T-cell (primary cell): ENCODE measurements around the gene SVIL. TPM values are rescaled to one million over a fixed set of nuclear protein-coding genes. Genes with fewer than 3 reads are reported as not detected.
"Not testable (repeated sequence)": the region's sequence is repeated elsewhere in the genome, so short reads cannot be mapped to it uniquely, and the experiment has no call there.

Experiments used
- ATAC-seq, 4 experiments: fragments of 200-7000 bp in 3 of 4; fragments of 150-1000 bp in 1 of 4; cut with Tn5 transposase; replicated peaks in 1 of 4; 1 replicate in 3 of 4; 2 replicates in 1 of 4; pipeline ENCODE4 v1.10.0; 2021; ENCODE audit warnings: moderate library complexity in 3 of 4, mild to moderate bottlenecking in 2 of 4, moderate number of reproducible peaks in 1 of 4
- CTCF ChIA-PET, 2 donors: fragments of 300-600 bp; sonication (Branson Sonifier 250); formaldehyde crosslinking; loops; one replicate each; lab custom pipeline; 2022; ENCODE audit warnings: antibody characterized with exemption in 2 of 2; lab: Charles Lee
- POLR2A ChIA-PET, 2 donors: fragments of 300-600 bp; sonication (Branson Sonifier 250); formaldehyde crosslinking; loops; one replicate each; lab custom pipeline; 2022; ENCODE audit warnings: antibody characterized with exemption in 2 of 2; lab: Charles Lee
- DNase-seq, 35 experiments: peaks; one replicate each; pipeline versions ENCODE4 v3.0.0 to v3.0.0-alpha.2; 2013 to 2023
- H3K27ac ChIP-seq: one replicate; pipeline ENCODE4 v1.5.1; 2013; ENCODE audit warnings: low read length
- H3K27me3 ChIP-seq, 2 experiments: replicated peaks in 1 of 2; 1 replicate in 1 of 2; 2 replicates in 1 of 2; pipeline versions ENCODE4 v1.6.1 to v1.7.0; 2013; ENCODE audit warnings: low read length in 1 of 2, mixed read lengths in 1 of 2; ENCODE audit not compliant: control insufficient read depth in 2 of 2, insufficient read depth in 2 of 2; ENCODE audit errors: extremely low read depth in 1 of 2
- H3K36me3 ChIP-seq, 2 donors: 1 replicate in 1 of 2; 2 replicates in 1 of 2; pipeline versions ENCODE4 v1.6.1 to v1.7.0; 2013; ENCODE audit warnings: low read length in 1 of 2; ENCODE audit not compliant: control insufficient read depth in 2 of 2, insufficient read depth in 1 of 2; ENCODE audit errors: extremely low read depth in 1 of 2
- H3K4me1 ChIP-seq, 2 experiments: 1 replicate in 1 of 2; 2 replicates in 1 of 2; pipeline versions ENCODE4 v1.6.1 to v1.7.0; 2013; ENCODE audit warnings: low read length in 2 of 2, mixed read lengths in 1 of 2; ENCODE audit not compliant: insufficient read depth in 2 of 2, control insufficient read depth in 1 of 2; ENCODE audit errors: extremely low read depth in 1 of 2
- H3K4me3 ChIP-seq, 2 donors: 1 replicate in 1 of 2; 2 replicates in 1 of 2; pipeline versions ENCODE4 v1.5.1 to v1.7.0; 2013; ENCODE audit warnings: mild to moderate bottlenecking in 2 of 2, low read length in 1 of 2, moderate library complexity in 1 of 2; ENCODE audit not compliant: control insufficient read depth in 1 of 2; ENCODE audit errors: extremely low read depth in 1 of 2
- H3K9me3 ChIP-seq: 2 replicates; pipeline ENCODE4 v1.7.0; 2013
- H3K27ac Mint-ChIP-seq, 2 donors: one replicate each; pipeline ENCODE4 v1.8.0; 2020 to 2021; ENCODE audit warnings: mild to moderate bottlenecking in 2 of 2, mixed read lengths in 2 of 2
- H3K27me3 Mint-ChIP-seq, 2 donors: one replicate each; pipeline ENCODE4 v1.8.0; 2021 to 2022; ENCODE audit warnings: mixed read lengths in 2 of 2
- H3K36me3 Mint-ChIP-seq: one replicate; pipeline ENCODE4 v1.8.0; 2021; ENCODE audit warnings: mixed read lengths
- H3K4me1 Mint-ChIP-seq, 3 donors: one replicate each; pipeline ENCODE4 v1.8.0; 2020 to 2022; ENCODE audit warnings: mixed read lengths in 3 of 3, mild to moderate bottlenecking in 1 of 3
- H3K4me3 Mint-ChIP-seq, 3 donors: one replicate each; pipeline ENCODE4 v1.8.0; 2020 to 2022; ENCODE audit warnings: mild to moderate bottlenecking in 3 of 3, mixed read lengths in 3 of 3, moderate library complexity in 3 of 3
- H3K9me3 Mint-ChIP-seq, 3 donors: one replicate each; pipeline ENCODE4 v1.8.0; 2020 to 2022; ENCODE audit warnings: mixed read lengths in 3 of 3
- WGBS: methylation state at CpG from one replicate; pipeline ENCODE4 v1.1.5; 2013; ENCODE audit warnings: missing lambda C conversion rate; ENCODE audit not compliant: insufficient coverage; 5-methylcytosine and 5-hydroxymethylcytosine counted together
- total RNA-seq, 35 experiments: library from RNA in 6 of 35; stranded (reverse) in 6 of 35; fragments of 120-200 nt in 1 of 35; gene quantifications; one replicate each; pipeline versions ENCODE4 v1.2.1 to v1.2.4 and lab custom pipeline; 2013 to 2026

SVIL gene
- total RNA-seq, 5 donors from 2014 or later (not counting 1 experiment from before 2014, with no cell fraction given): 17.4 to 45.6 (median 19.6) TPM

DNA sequence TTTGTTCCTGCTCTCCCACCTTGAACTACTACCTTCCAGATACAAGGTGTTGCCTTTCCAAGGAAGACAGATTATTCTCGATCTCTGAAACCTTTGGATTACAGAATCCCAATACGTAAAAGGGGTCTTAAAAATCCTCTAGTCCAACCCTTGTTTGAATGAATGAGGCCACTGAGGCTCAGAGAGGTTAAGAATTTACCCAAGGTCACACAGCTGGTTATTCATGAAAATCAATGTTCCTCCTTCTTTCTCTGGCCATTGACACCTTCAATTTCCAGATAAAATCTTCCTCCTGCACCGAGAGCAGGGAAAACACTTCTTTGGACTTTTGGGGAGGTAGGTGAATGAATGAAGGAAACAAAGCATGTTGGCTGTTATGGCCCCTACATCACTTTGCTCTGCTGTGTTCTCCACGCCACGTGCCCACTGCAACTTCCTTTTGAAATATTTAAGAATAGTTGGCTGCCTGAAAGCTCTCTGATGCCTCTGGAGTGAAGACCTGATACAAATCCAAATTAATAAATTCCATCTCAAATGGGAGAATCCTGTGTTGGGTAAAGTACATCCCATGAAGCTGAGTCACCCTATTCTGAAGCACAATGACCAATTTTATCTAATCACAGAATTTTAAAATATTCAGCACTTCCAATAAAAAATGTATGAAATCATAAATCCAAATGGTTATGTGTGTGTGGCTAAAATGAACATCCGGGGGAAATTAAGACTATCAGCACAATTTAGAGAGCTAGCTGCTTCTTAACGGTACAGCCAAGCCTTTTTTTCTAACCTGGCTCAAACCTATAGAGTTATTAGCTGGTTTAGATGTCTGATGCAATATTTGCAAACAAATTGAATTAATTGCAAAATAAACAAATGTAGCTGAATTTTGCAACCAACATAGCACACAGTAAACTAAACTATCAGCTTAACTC is 7.3 kb downstream of the SVIL start:
- 100% methylated on average over 1 of the region's 7 CpGs for WGBS
- no peak overlapping the region for H3K4me3 Mint-ChIP-seq
- no peaks in the 10 kb centered on the region for H3K27me3 Mint-ChIP-seq
- Histone ChIP-seq H3K27me3 (no peaks in the 10 kb centered on the region), H3K4me1 (no peaks in the 10 kb centered on the region), H3K4me3 (no peak overlapping the region), H3K27ac (no peak overlapping the region), H3K36me3 (no peaks in the 10 kb centered on the region), H3K9me3 (no peaks in the 10 kb centered on the region)
- H3K4me1 Mint-ChIP-seq: peaks cover 20 to 25% (median 21%) of the 10 kb centered on the region in 3 donors
- DNase-seq (no peak), ATAC-seq (no peak)
- H3K36me3 Mint-ChIP-seq: peaks cover 23% of the 10 kb centered on the region
- CTCF ChIA-PET: interaction anchor here in 1 of 2 donors (0.6 kb wide), 2 partner anchors 9 to 102 kb away, joined by 3 read pairs; no protein-coding TSS in a partner anchor
- no peak overlapping the region for H3K27ac Mint-ChIP-seq
- POLR2A ChIA-PET: interaction anchor here in 1 of 2 donors (0.6 kb wide), 1 partner anchor 12 kb away, joined by 3 read pairs; no protein-coding TSS in a partner anchor
- no peaks in the 10 kb centered on the region for H3K9me3 Mint-ChIP-seq

DNA sequence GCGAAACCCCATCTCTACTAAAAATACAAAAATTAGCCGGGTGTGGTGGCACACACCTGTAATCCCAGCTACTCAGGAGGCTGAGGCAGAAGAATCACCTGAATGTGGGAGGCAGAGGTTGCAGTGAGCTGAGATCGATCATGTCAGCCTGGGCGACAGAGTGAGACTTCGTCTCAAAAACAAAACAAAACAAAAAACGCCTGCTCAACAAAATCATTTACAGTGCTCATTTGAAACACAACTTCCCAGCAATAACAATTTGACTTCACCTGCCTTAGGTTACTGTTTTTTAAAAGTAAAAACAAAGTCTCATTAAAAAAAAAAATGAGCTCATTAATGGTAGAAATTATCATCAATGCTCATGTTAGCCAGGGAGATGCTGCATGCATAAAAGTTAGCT is 10.4 kb downstream of the SVIL start:
- not testable (repeated sequence) for H3K9me3 ChIP-seq, H3K27me3 ChIP-seq, H3K4me3 ChIP-seq, H3K27ac ChIP-seq, H3K4me3 Mint-ChIP-seq, H3K4me1 ChIP-seq, H3K27ac Mint-ChIP-seq, DNase-seq, H3K36me3 ChIP-seq, H3K27me3 Mint-ChIP-seq, ATAC-seq, H3K9me3 Mint-ChIP-seq
- H3K4me1 Mint-ChIP-seq: peaks cover 19 to 33% (median 24%) of the 10 kb centered on the region in 3 donors
- POLR2A ChIA-PET: interaction anchor here (0.6 to 0.7 kb wide), 2 partner anchors 28 to 40 kb away, joined by 5 to 7 read pairs; no protein-coding TSS in a partner anchor
- CTCF ChIA-PET: interaction anchor here in 1 of 2 donors (0.7 to 1.0 kb wide), 3 partner anchors 17 to 241 kb away, joined by 3 to 4 read pairs (median 3); no protein-coding TSS in a partner anchor
- no CpG with 5 or more reads among the region's 6 CpGs for WGBS
- peaks cover 24% of the 10 kb centered on the region for H3K36me3 Mint-ChIP-seq

DNA sequence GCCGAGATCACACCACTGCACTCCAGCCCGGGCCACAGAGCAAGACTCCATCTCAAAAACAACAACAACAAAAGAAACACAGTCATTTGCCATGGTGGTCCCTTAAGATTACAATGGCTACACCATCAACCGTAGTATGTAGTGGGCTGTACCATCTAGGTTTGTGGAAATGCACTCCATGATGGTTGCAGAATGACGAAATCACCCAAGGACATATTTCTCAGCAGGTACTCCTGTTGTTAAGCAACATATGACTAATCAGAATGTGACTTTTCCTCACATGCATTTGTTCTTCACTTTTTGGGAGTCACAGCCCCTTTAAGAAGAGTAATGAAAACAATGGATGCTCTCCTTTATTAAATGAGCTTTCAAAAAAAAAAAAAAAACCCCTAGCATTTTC is 11.0 kb downstream of the SVIL start:
- no peak overlapping the region for H3K4me3 ChIP-seq
- Mint-ChIP-seq H3K36me3 (peaks cover 24% of the 10 kb centered on the region), H3K27ac (no peak overlapping the region), H3K27me3 (no peaks in the 10 kb centered on the region), H3K4me1 (peaks cover 18 to 29% (median 23%) of the 10 kb centered on the region in 3 donors), H3K9me3 (no peaks in the 10 kb centered on the region), H3K4me3 (no peak overlapping the region)
- no peaks in the 10 kb centered on the region for H3K9me3 ChIP-seq
- no peaks in the 10 kb centered on the region for H3K36me3 ChIP-seq
- DNase-seq (no peak), ATAC-seq (no peak)
- ChIA-PET CTCF (interaction anchor here in 1 of 2 donors (1.0 kb wide), 1 partner anchor 113 kb away, joined by 4 read pairs; no protein-coding TSS in a partner anchor), POLR2A (interaction anchor here (0.6 to 0.7 kb wide), 2 partner anchors 27 to 41 kb away, joined by 5 to 7 read pairs; no protein-coding TSS in a partner anchor)
- WGBS: no CpG with 5 or more reads among the region's 4 CpGs
- no peak overlapping the region for H3K27ac ChIP-seq
- no peaks in the 10 kb centered on the region for H3K4me1 ChIP-seq
- no peaks in the 10 kb centered on the region for H3K27me3 ChIP-seq

DNA sequence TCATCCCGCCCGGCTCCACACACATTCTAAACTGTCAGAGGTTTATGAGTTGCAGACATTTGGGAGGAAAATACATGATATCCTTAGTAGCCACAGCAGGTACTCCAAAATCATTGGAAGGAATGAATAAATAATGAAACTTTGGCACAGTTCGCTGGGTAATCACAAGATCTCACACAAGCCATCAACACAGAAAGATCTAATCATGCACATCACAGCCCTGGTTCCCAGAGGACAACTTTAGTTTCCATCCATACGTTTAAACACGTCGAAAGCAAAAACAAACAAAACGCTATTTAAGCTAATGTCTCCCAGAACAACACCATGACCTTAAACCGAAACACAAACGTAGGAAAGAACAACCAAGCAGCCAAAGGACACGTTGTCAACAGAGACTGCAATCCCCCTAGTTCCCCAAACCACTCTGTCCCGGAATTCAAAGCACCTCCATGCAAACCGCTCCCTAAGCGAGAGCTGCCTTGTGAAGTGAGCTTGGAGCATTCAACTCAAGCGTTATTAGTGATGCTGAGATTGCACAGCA is 12.3 kb downstream of the SVIL start:
- Histone ChIP-seq H3K27me3 (no peaks in the 10 kb centered on the region), H3K4me1 (no peaks in the 10 kb centered on the region), H3K9me3 (no peaks in the 10 kb centered on the region), H3K4me3 (no peak overlapping the region), H3K27ac (no peak overlapping the region), H3K36me3 (no peaks in the 10 kb centered on the region)
- 76% methylated on average over 7 of the region's 14 CpGs for WGBS
- ChIA-PET POLR2A (no interaction called here), CTCF (no interaction called here)
- H3K9me3 Mint-ChIP-seq: no peaks in the 10 kb centered on the region
- no peak overlapping the region for H3K4me3 Mint-ChIP-seq
- no peak for ATAC-seq
- H3K27ac Mint-ChIP-seq: no peak overlapping the region
- no peaks in the 10 kb centered on the region for H3K27me3 Mint-ChIP-seq
- H3K4me1 Mint-ChIP-seq: peaks cover 10 to 24% (median 20%) of the 10 kb centered on the region in 3 donors
- peaks cover 22% of the 10 kb centered on the region for H3K36me3 Mint-ChIP-seq
- DNase-seq: no peak

DNA sequence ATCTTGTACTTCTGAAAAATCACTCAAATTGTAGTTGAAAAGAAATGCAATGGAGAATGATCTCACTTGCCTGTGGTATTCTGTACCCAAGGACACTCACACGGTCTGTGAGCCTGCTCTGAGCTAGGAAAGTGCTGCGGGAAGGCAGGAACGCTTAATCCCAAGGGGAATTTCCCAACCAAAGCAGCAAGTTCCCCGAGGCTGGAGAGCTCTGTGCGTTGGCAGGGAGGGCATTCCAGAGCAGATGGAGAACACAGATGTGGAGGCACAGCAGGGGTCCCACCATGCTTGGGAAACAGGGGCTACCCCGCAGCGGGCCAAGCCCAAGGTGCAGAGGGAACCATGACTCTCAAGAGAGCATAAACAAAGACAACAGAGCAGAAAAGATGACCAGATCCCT is 13.6 kb downstream of the SVIL start:
- Mint-ChIP-seq H3K27ac (no peak overlapping the region), H3K36me3 (peaks cover 17% of the 10 kb centered on the region), H3K4me3 (no peak overlapping the region), H3K4me1 (peaks cover 9 to 21% (median 16%) of the 10 kb centered on the region in 3 donors), H3K27me3 (no peaks in the 10 kb centered on the region), H3K9me3 (no peaks in the 10 kb centered on the region)
- ATAC-seq: no peak
- ChIA-PET POLR2A (no interaction called here), CTCF (no interaction called here)
- no peaks in the 10 kb centered on the region for H3K36me3 ChIP-seq
- no peak overlapping the region for H3K4me3 ChIP-seq
- no peaks in the 10 kb centered on the region for H3K4me1 ChIP-seq
- H3K27me3 ChIP-seq: no peaks in the 10 kb centered on the region
- no peaks in the 10 kb centered on the region for H3K9me3 ChIP-seq
- H3K27ac ChIP-seq: no peak overlapping the region
- DNase-seq: no peak
- 96% methylated on average over 7 of the region's 7 CpGs for WGBS

DNA sequence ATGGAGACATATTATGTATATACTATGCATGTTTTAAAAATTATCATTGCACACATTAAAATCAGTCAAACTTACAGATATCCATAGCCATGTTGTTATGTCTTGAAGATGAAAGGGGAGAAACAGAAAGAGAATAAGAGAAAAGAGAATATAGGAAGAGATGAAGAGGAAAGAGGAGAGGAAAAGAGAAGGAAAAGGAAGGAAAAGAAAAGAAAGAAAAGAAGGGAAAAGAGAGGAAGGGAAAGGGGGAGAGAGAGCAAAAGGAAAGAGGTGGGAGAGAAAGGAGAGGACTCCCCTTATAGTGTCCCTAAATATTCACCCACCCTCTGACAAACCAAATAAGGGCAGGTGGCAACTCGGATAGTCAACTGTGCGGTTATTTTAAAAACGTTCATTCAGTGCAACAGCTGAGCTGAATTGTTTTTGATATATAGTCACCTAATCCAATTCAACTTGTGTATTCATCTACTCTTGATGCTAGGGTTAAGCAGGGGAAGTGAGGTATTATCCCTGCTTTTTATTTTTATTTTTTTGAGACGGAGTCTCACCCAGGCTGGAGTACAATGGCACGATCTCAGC is 14.6 kb downstream of the SVIL start:
- no CpG with 5 or more reads among the region's 5 CpGs for WGBS
- Mint-ChIP-seq H3K4me1 (peaks cover 8 to 23% (median 16%) of the 10 kb centered on the region in 3 donors), H3K27me3 (no peaks in the 10 kb centered on the region), H3K4me3 (no peak overlapping the region), H3K36me3 (peaks cover 7% of the 10 kb centered on the region), H3K27ac (no peak overlapping the region), H3K9me3 (no peaks in the 10 kb centered on the region)
- H3K27ac ChIP-seq: no peak overlapping the region
- POLR2A ChIA-PET: no interaction called here
- DNase-seq (no peak), ATAC-seq (no peak)
- no peak overlapping the region for H3K4me3 ChIP-seq
- H3K9me3 ChIP-seq: no peaks in the 10 kb centered on the region
- no peaks in the 10 kb centered on the region for H3K4me1 ChIP-seq
- CTCF ChIA-PET: interaction anchor here in 1 of 2 donors (0.7 kb wide), 1 partner anchor 223 kb away, joined by 4 read pairs; no protein-coding TSS in a partner anchor
- no peaks in the 10 kb centered on the region for H3K27me3 ChIP-seq
- H3K36me3 ChIP-seq: no peaks in the 10 kb centered on the region
